HepG2 (cell line): Measurements from ENCODE around the gene SF3B6. TPM values are rescaled to one million over a fixed set of nuclear protein-coding genes. Genes with fewer than 3 reads are reported as not detected.

Source experiments
- ADNP ChIP-seq: sonication (generic); formaldehyde crosslinking; IDR thresholded peaks from 2 replicates; pipeline ENCODE4 v1.4.0; 2020; ENCODE audit warnings: missing genetic modification reagents
- AHR ChIP-seq: IDR thresholded peaks from 2 replicates; pipeline ENCODE4 v1.6.1; 2018; ENCODE audit warnings: missing genetic modification reagents, missing compliant biosample characterization
- CENPBD1 ChIP-seq: sonication (generic); formaldehyde crosslinking; IDR thresholded peaks from 2 replicates; pipeline ENCODE4 v1.8.0; 2022; ENCODE audit warnings: missing genetic modification reagents, low read depth, mild to moderate bottlenecking, borderline replicate concordance
- CREBL2 ChIP-seq: sonication (generic); formaldehyde crosslinking; IDR thresholded peaks from 2 replicates; pipeline ENCODE4 v1.8.1; 2023; ENCODE audit warnings: missing genetic modification reagents, mild to moderate bottlenecking, borderline replicate concordance
- FOSL2 ChIP-seq: sonication (generic); formaldehyde crosslinking; IDR thresholded peaks from 2 replicates; pipeline ENCODE4 v1.4.0; 2020; ENCODE audit warnings: missing genetic modification reagents
- IRF9 ChIP-seq: sonication (generic); formaldehyde crosslinking; IDR thresholded peaks from 2 replicates; pipeline ENCODE4 v1.8.0; 2022; ENCODE audit warnings: missing genetic modification reagents, mild to moderate bottlenecking, borderline replicate concordance
- MAFG ChIP-seq: sonication (generic); formaldehyde crosslinking; IDR thresholded peaks from 2 replicates; pipeline ENCODE4 v1.5.1; 2020; ENCODE audit warnings: mild to moderate bottlenecking, missing genetic modification reagents
- MEIS2 ChIP-seq: sonication (generic); formaldehyde crosslinking; IDR thresholded peaks from 2 replicates; pipeline ENCODE4 v1.9.0; 2021; ENCODE audit warnings: mild to moderate bottlenecking, missing genetic modification reagents
- NCOA5 ChIP-seq: sonication (generic); formaldehyde crosslinking; IDR thresholded peaks from 2 replicates; pipeline ENCODE4 v1.4.0; 2020; ENCODE audit warnings: missing genetic modification reagents
- PCBP1 ChIP-seq: fragments of 200-400 bp; formaldehyde crosslinking; IDR thresholded peaks from 2 replicates; pipeline ENCODE4 v1.6.1; 2017; ENCODE audit warnings: mild to moderate bottlenecking, low read depth, low read length, borderline replicate concordance
- REPIN1 ChIP-seq: sonication (generic); formaldehyde crosslinking; IDR thresholded peaks from 2 replicates; pipeline ENCODE4 v1.8.0; 2022; ENCODE audit warnings: missing genetic modification reagents, low read depth, mild to moderate bottlenecking, borderline replicate concordance
- RFX5 ChIP-seq: IDR thresholded peaks from 2 replicates; pipeline ENCODE4 v1.6.1; 2011; ENCODE audit warnings: low read depth, low read length, improper control_type of control experiment
- U2AF1 ChIP-seq: fragments of 200-400 bp; formaldehyde crosslinking; optimal IDR thresholded peaks from 2 replicates; pipeline ENCODE3; 2017; ENCODE audit warnings: mild to moderate bottlenecking, low read depth, low read length
- ZBTB37 ChIP-seq: sonication (generic); formaldehyde crosslinking; IDR thresholded peaks from 2 replicates; pipeline ENCODE4 v1.4.0; 2020; ENCODE audit warnings: mild to moderate bottlenecking, missing genetic modification reagents
- ZFY ChIP-seq: sonication (generic); formaldehyde crosslinking; IDR thresholded peaks from 2 replicates; pipeline ENCODE4 v1.4.0; 2020; ENCODE audit warnings: missing genetic modification reagents
- ZMAT5 ChIP-seq: sonication (generic); formaldehyde crosslinking; IDR thresholded peaks from 2 replicates; pipeline ENCODE4 v1.5.0; 2020; ENCODE audit warnings: mild to moderate bottlenecking, low read depth, missing genetic modification reagents, borderline replicate concordance
- ZNF180 ChIP-seq: sonication (generic); formaldehyde crosslinking; IDR thresholded peaks from 2 replicates; pipeline ENCODE4 v1.4.0; 2020; ENCODE audit warnings: low read depth, missing genetic modification reagents, borderline replicate concordance
- ZNF274 ChIP-seq: sonication (generic); formaldehyde crosslinking; IDR thresholded peaks from 2 replicates; pipeline ENCODE4 v1.5.1; 2020; ENCODE audit warnings: mild to moderate bottlenecking, missing genetic modification reagents
- ZNF3 ChIP-seq: IDR thresholded peaks from 2 replicates; pipeline ENCODE4 v1.7.0; 2017; ENCODE audit warnings: inconsistent platforms
- ZNF460 ChIP-seq: sonication (generic); formaldehyde crosslinking; IDR thresholded peaks from 2 replicates; pipeline ENCODE4 v1.5.1; 2020; ENCODE audit warnings: missing genetic modification reagents, mild to moderate bottlenecking, borderline replicate concordance
- ZNF567 ChIP-seq: sonication (generic); formaldehyde crosslinking; IDR thresholded peaks from 2 replicates; pipeline ENCODE4 v1.8.1; 2023; ENCODE audit warnings: mild to moderate bottlenecking, missing genetic modification reagents, borderline replicate concordance
- ZNF629 ChIP-seq: sonication (generic); formaldehyde crosslinking; conservative IDR thresholded peaks from 2 replicates; pipeline ENCODE4 v1.5.0; 2020; ENCODE audit warnings: missing genetic modification reagents
- ZNF737 ChIP-seq: sonication (generic); formaldehyde crosslinking; IDR thresholded peaks from 2 replicates; pipeline ENCODE4 v1.5.0; 2020; ENCODE audit warnings: missing genetic modification reagents, mild to moderate bottlenecking, borderline replicate concordance
- ZNF770 ChIP-seq: sonication (generic); formaldehyde crosslinking; IDR thresholded peaks from 2 replicates; pipeline ENCODE4 v1.5.0; 2020; ENCODE audit warnings: mild to moderate bottlenecking, missing genetic modification reagents
- polyA plus RNA-seq, 8 experiments: library from polyadenylated mRNA; depleted of rRNA in 3 of 8; stranded (reverse) in 7 of 8; unstranded in 1 of 8; fragments of >200 nt; fragmentation: Illumina TruSeq in 4 of 8; extraction: Trizol in 4 of 8; gene quantifications; 2 replicates each; pipeline versions ENCODE4 v1.2.1 to v1.2.3, GENCODE V29; 2011 to 2016; ENCODE audit warnings: low read depth in 4 of 8, missing spikeins in 1 of 8, mixed read lengths in 1 of 8; ENCODE audit not compliant: insufficient read depth in 1 of 8
- total RNA-seq, 5 experiments: library from RNA; depleted of rRNA; stranded (reverse); fragments of >200 nt; fragmentation: Illumina TruSeq; extraction: Trizol; gene quantifications; 2 replicates each; pipeline ENCODE4 v1.2.3, GENCODE V29; 2016; ENCODE audit warnings: low read depth in 1 of 5

SF3B6 gene
- total and polyA plus RNA-seq, 2 of the 13 experiments (the other 11 are each of a cell fraction or from before 2014, with no cell fraction given): 177 to 182 TPM

GRCh38 chr2:24083567-24084385 is 7.7 kb upstream of the SF3B6 start (continued):
- TF ChIP-seq ZNF567 (CRISPR knock-in tag) (peak; percentile 94), AHR (CRISPR knock-in tag) (peak; percentile 23; the same call in 1 of the 2 replicates), U2AF1 (no peak), FOSL2 (CRISPR knock-in tag) (no peak), RFX5 (no peak; the same call in 1 of the 2 replicates), CREBL2 (CRISPR knock-in tag) (no peak; the same call in 1 of the 2 replicates), ZBTB37 (CRISPR knock-in tag) (no peak), CENPBD1 (CRISPR knock-in tag) (no peak; the same call in 1 of the 2 replicates), ZNF737 (CRISPR knock-in tag) (0 out of 2 replicates have a peak, but pooled peaks have one; percentile 13), NCOA5 (no peak), ADNP (CRISPR knock-in tag) (no peak), ZNF180 (no peak), ZNF770 (CRISPR knock-in tag) (no peak), IRF9 (CRISPR knock-in tag) (peak; percentile 74; the same call in 1 of the 2 replicates), ZNF460 (CRISPR knock-in tag) (peak; percentile 89; the same call in 1 of the 2 replicates), MEIS2 (CRISPR knock-in tag) (no peak; the same call in 1 of the 2 replicates), PCBP1 (no peak; the same call in 1 of the 2 replicates), MAFG (no peak), ZNF274 (peak; percentile 84), ZFY (CRISPR knock-in tag) (no peak), REPIN1 (CRISPR knock-in tag) (no peak), ZMAT5 (no peak), ZNF629 (peak; percentile 33; the same call in 1 of the 2 replicates), ZNF3 (CRISPR knock-in tag) (peak; percentile 12; the same call in 1 of the 2 replicates)
